Panc1 (cell line): Measurements from ENCODE around the gene IL2RA.

ENCODE experiments used
- POLR2AphosphoS5 ChIP-seq: IDR thresholded peaks from 2 replicates; pipeline ENCODE4 v1.6.1; 2012; ENCODE audit warnings: mild to moderate bottlenecking, low read depth, low read length, moderate library complexity
- TF ChIP-seq, protein P1 (sequence below): fragments of 450-650 bp; IDR thresholded peaks from 2 replicates; pipeline ENCODE4 v1.5.1; 2017; ENCODE audit warnings: mild to moderate bottlenecking

DNA sequence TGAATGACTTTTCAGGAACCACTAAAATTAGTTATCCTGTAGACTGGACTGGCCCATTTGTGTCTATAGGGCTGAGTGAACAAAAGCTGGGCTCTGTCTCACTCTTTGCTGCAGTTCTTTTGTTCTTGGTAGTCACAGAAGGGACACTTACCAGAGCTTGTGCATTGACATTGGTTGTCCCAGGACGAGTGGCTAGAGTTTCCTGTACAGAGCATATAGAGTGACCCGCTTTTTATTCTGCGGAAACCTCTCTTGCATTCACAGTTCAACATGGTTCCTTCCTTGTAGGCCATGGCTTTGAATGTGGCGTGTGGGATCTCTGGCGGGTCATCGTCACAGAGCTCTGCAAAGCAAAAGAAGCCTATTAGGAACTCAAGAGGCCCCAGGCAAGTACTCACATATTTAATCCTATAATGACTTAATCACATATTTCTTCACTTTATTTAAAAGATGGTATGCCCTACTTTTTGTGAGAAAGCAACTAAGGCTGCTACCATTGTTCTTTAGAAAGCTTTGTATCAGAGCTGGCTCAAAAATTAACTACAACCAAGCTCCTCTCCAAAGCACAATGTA is 36.4 kb downstream of the IL2RA start:
- TF ChIP-seq, protein P1, sequence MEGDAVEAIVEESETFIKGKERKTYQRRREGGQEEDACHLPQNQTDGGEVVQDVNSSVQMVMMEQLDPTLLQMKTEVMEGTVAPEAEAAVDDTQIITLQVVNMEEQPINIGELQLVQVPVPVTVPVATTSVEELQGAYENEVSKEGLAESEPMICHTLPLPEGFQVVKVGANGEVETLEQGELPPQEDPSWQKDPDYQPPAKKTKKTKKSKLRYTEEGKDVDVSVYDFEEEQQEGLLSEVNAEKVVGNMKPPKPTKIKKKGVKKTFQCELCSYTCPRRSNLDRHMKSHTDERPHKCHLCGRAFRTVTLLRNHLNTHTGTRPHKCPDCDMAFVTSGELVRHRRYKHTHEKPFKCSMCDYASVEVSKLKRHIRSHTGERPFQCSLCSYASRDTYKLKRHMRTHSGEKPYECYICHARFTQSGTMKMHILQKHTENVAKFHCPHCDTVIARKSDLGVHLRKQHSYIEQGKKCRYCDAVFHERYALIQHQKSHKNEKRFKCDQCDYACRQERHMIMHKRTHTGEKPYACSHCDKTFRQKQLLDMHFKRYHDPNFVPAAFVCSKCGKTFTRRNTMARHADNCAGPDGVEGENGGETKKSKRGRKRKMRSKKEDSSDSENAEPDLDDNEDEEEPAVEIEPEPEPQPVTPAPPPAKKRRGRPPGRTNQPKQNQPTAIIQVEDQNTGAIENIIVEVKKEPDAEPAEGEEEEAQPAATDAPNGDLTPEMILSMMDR: no peak
- no peak for TF ChIP-seq POLR2AphosphoS5
